Measurements from ENCODE around the gene SPTSSB.

The SPTSSB gene

GRCh38 chr3:161342629-161343028 lies 28.7 kb downstream of the SPTSSB start:
- TF ChIP-seq L3MBTL2 (conservative IDR thresholded peaks at IDR 0.05) (no peak), SP1 (IDR thresholded peaks at IDR 0.05) (no peak), BHLHE40 (IDR thresholded peaks at IDR 0.05; ENCODE audit: borderline replicate concordance) (no peak), TARDBP (IDR thresholded peaks at IDR 0.05) (no peak), CTBP1 (IDR thresholded peaks at IDR 0.05; ENCODE audit: borderline replicate concordance) (no peak), NFRKB (IDR thresholded peaks at IDR 0.05) (no peak), ZNF384 (IDR thresholded peaks at IDR 0.05) (no peak), FOXK2 (IDR thresholded peaks at IDR 0.05) (no peak), SUZ12 (IDR thresholded peaks at IDR 0.05) (no peak)
- TF ChIP-seq, protein P1, sequence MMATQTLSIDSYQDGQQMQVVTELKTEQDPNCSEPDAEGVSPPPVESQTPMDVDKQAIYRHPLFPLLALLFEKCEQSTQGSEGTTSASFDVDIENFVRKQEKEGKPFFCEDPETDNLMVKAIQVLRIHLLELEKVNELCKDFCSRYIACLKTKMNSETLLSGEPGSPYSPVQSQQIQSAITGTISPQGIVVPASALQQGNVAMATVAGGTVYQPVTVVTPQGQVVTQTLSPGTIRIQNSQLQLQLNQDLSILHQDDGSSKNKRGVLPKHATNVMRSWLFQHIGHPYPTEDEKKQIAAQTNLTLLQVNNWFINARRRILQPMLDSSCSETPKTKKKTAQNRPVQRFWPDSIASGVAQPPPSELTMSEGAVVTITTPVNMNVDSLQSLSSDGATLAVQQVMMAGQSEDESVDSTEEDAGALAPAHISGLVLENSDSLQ (IDR thresholded peaks at IDR 0.05) = no peak
- CTCF ChIA-PET = no interaction called here
- no peak for DNase-seq (ENCODE audit: extremely low spot score)
- POLR2A ChIA-PET = no interaction called here

DNA sequence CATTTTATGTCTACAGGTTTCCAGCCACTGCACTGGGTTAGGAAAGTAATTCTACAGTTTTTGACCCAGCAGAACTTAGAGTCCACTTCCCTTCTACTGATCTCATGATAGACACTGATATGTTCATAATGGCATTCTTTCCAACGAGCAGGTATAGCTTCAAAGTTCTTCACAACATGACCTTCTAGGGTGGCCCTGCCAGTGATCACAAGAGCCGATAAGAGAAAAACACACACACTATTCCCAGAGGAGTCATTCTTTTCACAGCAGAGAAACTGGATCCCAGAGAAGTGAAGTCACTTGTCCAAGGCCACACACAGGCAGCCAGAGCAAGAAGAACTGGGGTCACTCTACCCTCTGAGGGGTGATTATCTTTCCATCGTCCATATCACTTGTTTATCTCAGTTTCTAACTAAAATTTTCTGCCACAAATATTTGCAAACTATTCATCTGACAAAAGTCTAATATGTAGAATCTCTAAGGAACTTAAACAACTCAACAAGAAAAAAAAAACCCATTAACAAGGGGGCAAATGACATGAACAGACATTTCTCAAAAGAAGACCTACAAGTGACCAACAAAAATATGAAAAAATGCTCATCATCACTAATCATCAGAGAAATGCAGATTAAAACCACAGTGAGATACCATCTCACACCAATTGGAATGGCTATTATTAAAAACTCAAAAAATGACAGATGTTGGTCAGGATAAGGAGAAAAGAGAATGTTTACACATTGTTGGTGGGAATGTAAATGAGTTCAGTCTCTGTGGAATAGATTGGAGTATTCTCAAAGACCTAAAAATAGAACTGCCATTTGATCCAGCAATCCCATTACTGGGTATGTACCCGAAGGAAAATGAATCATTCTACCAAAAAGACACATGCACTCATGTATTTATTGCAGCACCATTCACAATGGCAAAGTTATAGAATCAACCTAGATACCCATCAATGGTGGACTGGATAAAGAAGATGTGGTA lies 31.5 kb downstream of the SPTSSB start:
- peak; percentile 15 for DNase-seq (ENCODE audit: extremely low spot score)
- CTCF ChIA-PET = no interaction called here
- TF ChIP-seq L3MBTL2 (conservative IDR thresholded peaks at IDR 0.05) (no peak), SP1 (IDR thresholded peaks at IDR 0.05) (no peak), ZNF384 (IDR thresholded peaks at IDR 0.05) (no peak), FOXM1 (IDR thresholded peaks at IDR 0.05; ENCODE audit: borderline replicate concordance) (no peak), LEF1 (IDR thresholded peaks at IDR 0.05; ENCODE audit: borderline replicate concordance) (no peak), HDGF (IDR thresholded peaks at IDR 0.05; ENCODE audit: borderline replicate concordance) (no peak), CTBP1 (IDR thresholded peaks at IDR 0.05; ENCODE audit: borderline replicate concordance) (no peak), ARNT (IDR thresholded peaks at IDR 0.05) (no peak), SUZ12 (IDR thresholded peaks at IDR 0.05) (no peak), NFRKB (IDR thresholded peaks at IDR 0.05) (no peak), TARDBP (IDR thresholded peaks at IDR 0.05) (no peak), FOXA1 (IDR thresholded peaks at IDR 0.05) (no peak)
- TF ChIP-seq, protein P1 (IDR thresholded peaks at IDR 0.05) = no peak
- POLR2A ChIA-PET = no interaction called here

DNA sequence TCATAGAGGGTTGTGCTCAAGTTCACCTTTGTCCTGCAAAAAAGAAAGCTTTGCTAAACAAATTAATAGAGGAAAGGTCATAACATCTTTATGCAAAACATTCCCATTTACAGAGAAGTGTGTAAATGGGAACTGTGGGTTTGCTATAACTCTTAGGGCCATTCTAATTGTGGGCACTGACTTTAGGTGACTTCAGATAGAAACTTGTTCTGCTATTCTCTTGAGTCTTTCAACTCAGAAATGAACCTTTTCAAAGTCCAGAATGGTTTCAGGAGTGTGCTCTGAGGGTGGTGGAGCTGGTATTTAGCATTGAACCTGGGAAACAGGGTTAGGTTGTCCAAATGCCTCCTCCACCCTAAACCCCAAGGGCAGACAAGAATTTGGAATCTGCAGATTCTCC lies 34.0 kb downstream of the SPTSSB start:
- TF ChIP-seq, protein P1 (IDR thresholded peaks at IDR 0.05) = no peak
- TF ChIP-seq FOXM1 (IDR thresholded peaks at IDR 0.05; ENCODE audit: borderline replicate concordance) (no peak), NFRKB (IDR thresholded peaks at IDR 0.05) (no peak), SUZ12 (IDR thresholded peaks at IDR 0.05) (no peak), LEF1 (IDR thresholded peaks at IDR 0.05; ENCODE audit: borderline replicate concordance) (no peak), BHLHE40 (IDR thresholded peaks at IDR 0.05; ENCODE audit: borderline replicate concordance) (no peak), FOXA1 (IDR thresholded peaks at IDR 0.05) (no peak), ARNT (IDR thresholded peaks at IDR 0.05) (no peak), FOXK2 (IDR thresholded peaks at IDR 0.05) (no peak), SP1 (IDR thresholded peaks at IDR 0.05) (no peak), L3MBTL2 (conservative IDR thresholded peaks at IDR 0.05) (no peak), ZNF384 (IDR thresholded peaks at IDR 0.05) (no peak), CTBP1 (IDR thresholded peaks at IDR 0.05; ENCODE audit: borderline replicate concordance) (no peak), HDGF (IDR thresholded peaks at IDR 0.05; ENCODE audit: borderline replicate concordance) (no peak), ELF4 (IDR thresholded peaks at IDR 0.05) (no peak), TARDBP (IDR thresholded peaks at IDR 0.05) (no peak)
- ChIA-PET POLR2A (no interaction called here), CTCF (interaction anchor here (0.6 kb wide), 1 partner anchor 32 kb away, joined by 4 read pairs; no protein-coding TSS in a partner anchor)
- DNase-seq (ENCODE audit: extremely low spot score) = no peak

- DNase-seq (ENCODE audit: extremely low spot score) = no peak
- TF ChIP-seq, protein P1 (IDR thresholded peaks at IDR 0.05) = no peak
- TF ChIP-seq TARDBP (IDR thresholded peaks at IDR 0.05) (no peak), SUZ12 (IDR thresholded peaks at IDR 0.05) (no peak), BHLHE40 (IDR thresholded peaks at IDR 0.05; ENCODE audit: borderline replicate concordance) (no peak), LEF1 (IDR thresholded peaks at IDR 0.05; ENCODE audit: borderline replicate concordance) (no peak), ARNT (IDR thresholded peaks at IDR 0.05) (no peak), L3MBTL2 (conservative IDR thresholded peaks at IDR 0.05) (no peak), FOXM1 (IDR thresholded peaks at IDR 0.05; ENCODE audit: borderline replicate concordance) (no peak), ZNF384 (IDR thresholded peaks at IDR 0.05) (no peak), ELF4 (IDR thresholded peaks at IDR 0.05) (no peak), NFRKB (IDR thresholded peaks at IDR 0.05) (no peak), FOXA1 (IDR thresholded peaks at IDR 0.05) (no peak), SP1 (IDR thresholded peaks at IDR 0.05) (no peak), CTBP1 (IDR thresholded peaks at IDR 0.05; ENCODE audit: borderline replicate concordance) (no peak), FOXK2 (IDR thresholded peaks at IDR 0.05) (no peak)
- ChIA-PET POLR2A (no interaction called here), CTCF (no interaction called here)
Measured at GRCh38 chr3:161336661-161337060, 34.7 kb downstream of the SPTSSB start.

GRCh38 chr3:161333696-161334095 lies 37.6 kb downstream of the SPTSSB start:
- CTCF ChIA-PET = no interaction called here
- TF ChIP-seq SP1 (IDR thresholded peaks at IDR 0.05) = no peak
- TF ChIP-seq ZNF384 (IDR thresholded peaks at IDR 0.05) = no peak
- TF ChIP-seq LEF1 (IDR thresholded peaks at IDR 0.05; ENCODE audit: borderline replicate concordance) = no peak
- TF ChIP-seq BHLHE40 (IDR thresholded peaks at IDR 0.05; ENCODE audit: borderline replicate concordance) = no peak
- POLR2A ChIA-PET = no interaction called here
- DNase-seq (ENCODE audit: extremely low spot score) = no peak
